ENCODE data around the gene AFMID. TPM values are rescaled to one million over a fixed set of nuclear protein-coding genes. Genes with fewer than 3 reads are reported as not detected.
A peak's percentile ranks its signal among the peaks of the same experiment; 100 is the strongest.
"Not testable (repeated sequence)": the region's sequence is repeated elsewhere in the genome, so short reads cannot be mapped to it uniquely, and the experiment has no call there.

AFMID gene, protein sequence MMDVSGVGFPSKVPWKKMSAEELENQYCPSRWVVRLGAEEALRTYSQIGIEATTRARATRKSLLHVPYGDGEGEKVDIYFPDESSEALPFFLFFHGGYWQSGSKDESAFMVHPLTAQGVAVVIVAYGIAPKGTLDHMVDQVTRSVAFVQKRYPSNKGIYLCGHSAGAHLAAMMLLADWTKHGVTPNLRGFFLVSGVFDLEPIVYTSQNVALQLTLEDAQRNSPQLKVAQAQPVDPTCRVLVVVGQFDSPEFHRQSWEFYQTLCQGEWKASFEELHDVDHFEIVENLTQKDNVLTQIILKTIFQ
- total RNA-seq = 10 to 100 TPM; 21.3 to 36.9 (median 33.5) TPM

DNA sequence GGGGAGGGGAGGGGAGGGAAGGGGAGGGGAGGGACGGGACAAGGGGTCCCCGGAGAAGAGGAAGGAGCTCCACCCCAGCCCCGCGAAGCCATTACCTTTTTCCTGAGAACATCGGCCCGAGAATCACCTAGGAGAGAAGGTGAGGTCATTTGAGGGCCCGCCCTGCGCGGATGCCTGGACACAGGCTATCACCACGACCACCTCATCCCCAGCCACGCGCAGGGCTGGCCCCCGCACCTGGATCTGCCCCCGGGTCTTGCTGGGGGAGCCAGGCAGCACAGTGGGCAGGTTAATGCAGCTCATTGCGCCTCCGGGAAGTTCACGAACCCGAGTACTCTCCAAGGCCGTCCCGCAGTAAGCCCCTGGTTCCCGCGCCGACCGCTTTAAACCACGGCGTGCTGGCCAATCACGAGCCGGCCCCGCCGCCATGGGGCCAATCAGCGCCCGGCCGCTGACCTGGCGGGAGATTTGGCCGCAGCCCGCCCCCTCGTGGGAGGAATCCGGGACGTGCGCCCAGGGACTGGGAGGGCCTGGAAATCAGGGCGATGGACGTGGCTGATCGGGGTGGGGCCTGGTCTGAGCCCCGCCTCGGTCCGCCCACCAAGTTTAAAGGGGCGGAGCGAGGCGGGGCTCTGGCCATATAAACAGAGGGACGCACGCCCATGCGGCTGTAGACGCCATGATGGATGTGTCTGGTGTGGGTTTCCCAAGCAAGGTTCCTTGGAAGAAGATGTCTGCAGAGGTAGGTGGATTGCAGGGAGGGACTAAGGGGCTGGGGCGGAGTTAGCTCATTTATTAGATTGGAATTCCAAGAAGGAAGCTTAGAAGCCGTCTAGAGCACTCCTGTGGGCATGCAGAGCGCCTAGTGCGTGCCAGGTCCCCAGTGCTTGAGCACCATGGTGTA is at the start of gene AFMID, which contains the start of gene TK1:
TSS of gene AFMID (plus strand) at position 671 of the 904 bp plus-strand sequence. CDS start at position 680, 9 bp downstream.
TSS of gene TK1 (minus strand) at position 361 of the 904 bp plus-strand sequence. CDS start at position 303, 58 bp downstream.
- Histone ChIP-seq H3K27ac (peak within 1 kb of the TSS; percentile 25 to 79 (median 37)), H3K27me3 (no peaks in the 10 kb centered on the region), H3K4me3 (replicated peaks in 1 of 3) (peak within 1 kb of the TSS in 1 of 3 donors; percentile 37), H3K9me3 (no peaks in the 10 kb centered on the region), H3K4me1 (peaks cover 17 to 37% of the 10 kb centered on the region in 2 donors), H3K36me3 (no peaks in the 10 kb centered on the region)
- WGBS, 2 donors = 6% methylated on average over 19 to 33 of the region's 57 CpGs
- peak; percentile 95 to 97 for DNase-seq
- TF ChIP-seq POLR2A (IDR thresholded peaks at IDR 0.05) = peak in 1 of 2 donors; percentile 80
- peak; percentile 34 to 91 (median 65) for TF ChIP-seq CTCF (IDR thresholded peaks at IDR 0.05)
- intact Hi-C loops (cut with DNase I) = no loop called here

GRCh38 chr17:78137392-78138203 is 49.6 kb upstream of the AFMID start:
- H3K27me3 ChIP-seq = no peaks in the 10 kb centered on the region
- no peak for DNase-seq
- no peaks in the 10 kb centered on the region for H3K9me3 ChIP-seq
- no peak overlapping the region for H3K4me3 ChIP-seq (replicated peaks in 1 of 3)
- no peaks in the 10 kb centered on the region for H3K36me3 ChIP-seq
- H3K4me1 ChIP-seq = peaks cover 6 to 21% of the 10 kb centered on the region in 2 donors
- WGBS, 2 donors = 70 to 72% methylated on average over 17 to 24 of the region's 26 CpGs
- H3K27ac ChIP-seq = no peak overlapping the region
- intact Hi-C loops (cut with DNase I) = no loop called here
- TF ChIP-seq CTCF (IDR thresholded peaks at IDR 0.05) (peak in 1 of 6 experiments; percentile 2), POLR2A (IDR thresholded peaks at IDR 0.05) (no peak)

GRCh38 chr17:78138204-78139060 is 48.7 kb upstream of the AFMID start:
- no peak for DNase-seq
- Histone ChIP-seq H3K4me3 (replicated peaks in 1 of 3) (no peak overlapping the region), H3K27ac (no peak overlapping the region), H3K27me3 (no peaks in the 10 kb centered on the region), H3K9me3 (no peaks in the 10 kb centered on the region), H3K36me3 (no peaks in the 10 kb centered on the region), H3K4me1 (peaks cover 6 to 24% of the 10 kb centered on the region in 2 donors)
- intact Hi-C loops (cut with DNase I) = no loop called here
- WGBS, 2 donors = 81 to 85% methylated on average over 15 to 17 of the region's 17 CpGs
- no peak for TF ChIP-seq POLR2A (IDR thresholded peaks at IDR 0.05)
- no peak for TF ChIP-seq CTCF (IDR thresholded peaks at IDR 0.05)

DNA sequence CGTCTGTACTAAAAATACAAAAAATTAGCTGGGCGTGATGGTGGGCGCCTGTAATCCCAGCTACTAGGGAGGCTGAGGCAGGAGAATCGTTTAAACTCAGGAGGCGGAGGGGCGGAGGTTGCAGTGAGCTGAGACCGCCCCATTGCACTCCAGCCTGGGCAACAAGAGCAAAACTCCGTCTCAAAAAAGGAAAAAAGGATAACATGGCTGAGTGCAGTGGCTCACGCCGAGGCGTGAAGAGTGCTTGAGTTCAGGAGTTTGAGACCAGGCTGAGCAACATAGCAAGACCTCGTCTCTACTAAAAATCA is 47.3 kb upstream of the AFMID start:
- intact Hi-C loops (cut with DNase I); DNase-seq; H3K27me3 ChIP-seq; H3K9me3 ChIP-seq; H3K4me3 ChIP-seq (replicated peaks in 1 of 3); H3K36me3 ChIP-seq; H3K27ac ChIP-seq: not testable (repeated sequence)
- 82 to 85% methylated on average over 12 of the region's 12 CpGs for WGBS, 2 donors
- peaks cover 19 to 37% of the 10 kb centered on the region in 2 donors for H3K4me1 ChIP-seq
